HuH-7 (cell line): ENCODE results near the gene MRPL17.
A peak's percentile ranks its signal among the peaks of the same experiment; 100 is the strongest.

Experiments
- DNase-seq: peaks from one replicate; pipeline ENCODE4 v3.0.0; 2011; ENCODE audit warnings: low spot score

The MRPL17 gene

DNA sequence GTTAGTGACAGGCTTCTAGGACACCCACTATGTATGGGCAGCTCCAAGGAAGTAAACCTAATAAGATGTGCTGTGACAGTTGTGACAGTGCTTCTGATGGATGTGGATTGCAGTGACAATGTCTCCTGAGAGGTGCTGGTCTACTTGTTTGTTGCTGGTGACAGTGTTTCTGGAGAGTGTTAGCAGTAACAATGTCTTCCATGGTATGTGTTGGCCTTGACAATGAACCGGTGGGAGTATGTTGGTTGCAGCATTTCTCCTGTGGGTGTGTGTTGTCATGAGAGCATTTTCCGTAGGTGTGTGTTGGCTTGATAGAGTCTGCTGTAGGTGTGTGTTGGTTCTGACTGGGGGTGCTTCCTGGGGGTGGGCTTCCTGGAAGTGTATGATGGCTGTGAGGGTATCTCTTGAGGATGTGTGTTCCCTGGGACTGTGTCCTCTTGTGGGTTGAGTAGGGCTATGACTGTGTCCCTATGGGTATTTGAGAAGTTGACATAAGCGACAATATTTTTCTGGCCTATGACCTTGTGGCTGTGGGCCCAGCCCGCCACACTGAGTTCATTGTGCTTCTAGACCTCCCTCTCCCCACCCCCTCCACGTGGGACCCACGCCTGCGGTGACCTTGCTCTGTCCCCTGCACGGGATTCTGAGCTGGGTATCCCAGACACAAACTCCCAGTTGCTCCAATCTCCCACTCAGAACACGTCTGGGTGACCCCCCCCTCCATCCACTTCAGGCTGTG lies 28.7 kb downstream of the MRPL17 start:
- DNase-seq: peak; percentile 56

DNA sequence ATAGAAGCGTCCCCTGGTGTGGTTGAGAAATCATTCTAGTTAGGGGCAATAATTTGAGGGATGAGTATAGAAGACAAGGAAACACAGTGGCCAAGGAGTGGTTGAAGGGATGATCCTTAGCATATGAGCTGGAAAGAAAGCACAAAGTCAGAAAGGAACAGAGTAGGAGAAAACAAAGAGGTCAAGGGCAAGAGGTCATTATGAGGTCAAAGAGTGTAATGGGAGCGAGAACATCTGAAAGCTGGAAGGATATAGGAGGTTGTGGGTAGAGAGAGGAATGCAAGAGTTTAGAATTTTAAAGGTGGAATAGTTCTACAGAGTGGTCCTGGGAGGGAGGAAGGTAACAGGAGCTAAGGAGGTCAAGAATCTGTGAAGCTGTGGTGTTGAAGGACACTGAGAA lies 29.5 kb downstream of the MRPL17 start:
- no peak for DNase-seq

DNA sequence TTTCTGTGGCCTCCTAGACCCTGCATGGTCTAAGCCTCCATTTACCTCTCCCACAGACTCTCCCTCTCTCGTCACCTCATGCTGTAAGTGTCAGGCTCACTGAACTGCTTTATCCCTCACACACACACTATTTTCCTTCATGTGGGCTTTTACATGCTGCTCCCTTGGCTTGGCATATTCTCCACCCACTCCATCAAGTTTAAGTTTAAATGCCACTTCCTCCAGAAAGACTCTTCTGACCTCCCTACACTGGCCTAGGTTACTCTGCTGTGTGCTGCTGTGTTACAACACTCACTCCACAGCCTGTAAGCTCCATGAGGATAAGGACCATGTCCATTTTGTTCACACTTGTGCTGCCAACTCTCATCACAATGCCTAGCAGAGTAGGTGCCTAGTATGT lies 30.0 kb downstream of the MRPL17 start:
- no peak for DNase-seq

DNA sequence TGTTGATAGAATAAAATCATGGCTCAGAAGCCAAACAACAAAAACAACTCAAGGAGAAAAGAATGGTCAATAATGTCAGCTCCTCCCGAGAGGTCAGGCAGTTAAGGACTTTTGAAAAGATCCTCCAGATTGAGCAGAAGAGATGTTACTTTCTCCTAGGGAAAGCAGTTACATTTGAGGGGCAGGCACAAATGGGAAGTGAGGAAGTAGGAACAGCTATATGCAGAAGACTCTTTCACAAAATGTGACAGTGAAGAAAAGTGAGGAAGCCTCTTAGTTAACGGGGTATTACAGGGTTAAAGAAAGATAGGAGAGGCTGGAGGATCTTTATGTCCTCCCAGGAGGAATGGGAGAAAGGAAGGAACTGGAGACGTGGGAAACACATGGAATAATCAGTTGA lies 31.0 kb downstream of the MRPL17 start:
- no peak for DNase-seq

DNA sequence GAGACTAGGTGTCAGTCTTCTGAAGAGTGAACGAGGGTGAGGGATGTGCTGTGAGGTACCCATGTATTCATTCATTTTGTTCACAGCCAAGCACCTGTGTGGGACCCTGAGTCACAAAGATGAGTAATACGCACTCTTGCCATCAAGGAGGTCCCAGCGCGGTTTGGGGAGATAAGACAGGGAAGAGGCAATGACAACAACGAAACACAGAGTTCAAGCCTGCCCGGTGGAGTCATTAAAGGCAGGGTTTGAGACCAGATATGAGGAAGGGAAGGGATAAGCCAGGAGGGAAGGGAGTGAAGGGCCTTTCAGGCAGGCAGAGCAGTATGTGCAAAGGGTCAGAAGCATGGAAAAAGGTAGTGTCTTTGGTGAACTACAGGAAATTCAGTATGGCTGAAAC lies 32.2 kb downstream of the MRPL17 start:
- no peak for DNase-seq

DNA sequence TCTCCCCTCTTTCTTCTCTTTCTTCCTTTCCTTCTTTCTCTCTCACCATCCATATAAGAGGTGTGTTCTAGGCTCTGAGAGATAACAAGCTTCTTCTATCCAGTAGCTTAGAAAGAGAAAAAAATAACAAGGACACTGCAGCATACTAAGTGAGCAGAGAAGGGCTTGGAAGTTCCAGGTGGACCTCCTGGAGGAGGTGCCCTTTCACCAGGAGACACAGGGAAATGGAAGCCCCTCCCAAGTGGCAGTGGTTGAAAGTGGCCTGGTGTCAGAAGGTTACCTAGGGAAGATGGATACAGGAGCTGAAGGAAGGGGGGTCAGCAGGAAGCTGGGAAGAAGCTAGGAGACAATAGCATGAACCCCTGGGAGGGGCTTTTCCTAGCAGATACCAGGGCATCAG lies 33.0 kb downstream of the MRPL17 start:
- no peak for DNase-seq

DNA sequence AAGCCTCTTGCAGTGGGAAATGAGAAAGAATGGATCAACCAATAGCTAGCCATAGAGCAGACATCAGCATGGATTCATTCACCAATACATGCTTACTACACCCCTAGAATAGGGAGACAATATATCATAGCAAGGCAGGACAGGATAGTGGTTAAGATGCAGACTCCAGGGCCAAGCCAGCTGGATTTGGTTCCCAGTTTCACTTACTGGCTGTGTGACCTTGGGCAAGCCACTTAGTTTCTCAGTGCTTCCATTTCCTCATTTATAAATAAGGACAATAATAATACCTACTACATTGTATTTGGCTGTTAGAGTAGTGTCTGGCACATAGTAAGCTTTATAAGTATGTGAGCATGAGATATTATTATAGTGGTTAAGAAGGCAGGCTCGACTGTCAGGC lies 34.6 kb downstream of the MRPL17 start:
- no peak for DNase-seq

DNA sequence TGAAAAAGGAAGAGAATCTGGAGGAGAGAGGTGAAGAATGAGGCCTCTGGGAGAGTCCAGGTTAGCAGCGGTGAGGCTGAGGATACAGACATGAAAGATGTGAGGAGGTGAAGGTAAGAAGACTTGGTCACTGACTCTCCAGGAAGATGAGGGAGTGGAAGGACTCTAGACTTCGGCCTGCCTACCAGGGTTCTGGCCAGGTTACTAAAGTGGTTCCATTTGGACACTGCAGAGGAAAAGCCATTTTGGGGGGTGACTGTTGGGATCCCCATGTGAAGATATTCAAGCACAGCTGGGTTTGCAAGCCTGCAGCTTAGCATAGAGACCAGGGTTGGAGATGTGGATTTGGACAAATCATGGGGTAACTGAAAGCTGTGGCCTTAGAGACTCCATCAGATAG lies 35.3 kb downstream of the MRPL17 start:
- DNase-seq: no peak

DNA sequence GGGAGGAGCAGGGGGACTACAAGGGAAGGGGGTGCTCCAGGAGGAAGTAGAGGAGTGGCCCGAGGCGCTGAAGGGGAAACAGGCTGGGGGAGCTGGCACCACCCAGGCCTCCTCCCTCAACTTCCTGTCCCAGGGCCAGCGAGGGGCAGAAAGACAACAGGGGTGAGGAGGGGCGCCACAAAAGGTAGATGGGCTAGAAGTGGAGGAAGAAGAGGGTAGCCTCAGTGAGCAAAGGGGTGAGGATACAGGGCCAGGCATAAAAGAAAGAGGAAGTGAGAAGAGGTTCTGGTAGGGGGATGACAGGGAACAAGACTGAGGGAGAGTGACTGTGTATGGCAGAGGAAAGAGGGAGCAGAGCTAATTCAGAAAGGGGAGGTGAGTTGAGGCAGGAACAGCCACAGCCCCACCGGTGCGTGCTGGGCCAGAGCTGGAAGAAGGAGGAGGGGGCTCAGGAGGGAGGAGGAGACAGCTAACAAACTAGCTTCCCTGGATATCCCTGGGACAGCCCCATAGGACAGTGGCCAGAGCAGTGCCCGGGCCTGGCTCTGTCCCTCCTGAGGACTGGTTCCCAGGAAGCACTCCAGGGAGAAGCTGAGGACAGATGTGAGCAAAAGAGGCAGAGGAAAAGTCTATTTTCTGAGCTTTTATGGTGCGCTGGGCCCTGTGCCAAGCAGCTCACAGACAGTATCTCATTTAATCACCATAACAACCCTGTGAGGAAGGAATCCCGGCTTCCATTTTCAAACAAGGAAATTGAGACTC lies 36.0 kb downstream of the MRPL17 start:
- no peak for DNase-seq

DNA sequence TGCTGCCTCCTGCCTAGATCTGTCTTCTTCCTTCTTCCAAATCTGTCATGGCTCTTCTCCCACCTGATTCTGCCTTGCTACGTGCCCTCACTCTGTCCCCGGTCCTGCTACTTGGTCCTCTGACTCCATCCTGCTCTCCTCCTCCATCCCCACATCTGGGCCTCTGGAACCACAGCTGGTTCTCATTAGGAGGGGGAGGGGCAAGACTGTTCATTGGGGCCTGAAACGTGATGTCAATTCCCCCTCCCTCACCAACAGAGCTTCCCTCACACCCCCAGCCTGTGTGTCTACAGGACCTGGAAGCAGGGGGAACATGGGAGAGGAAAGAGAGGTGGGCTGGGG lies 36.6 kb downstream of the MRPL17 start:
- no peak for DNase-seq

DNA sequence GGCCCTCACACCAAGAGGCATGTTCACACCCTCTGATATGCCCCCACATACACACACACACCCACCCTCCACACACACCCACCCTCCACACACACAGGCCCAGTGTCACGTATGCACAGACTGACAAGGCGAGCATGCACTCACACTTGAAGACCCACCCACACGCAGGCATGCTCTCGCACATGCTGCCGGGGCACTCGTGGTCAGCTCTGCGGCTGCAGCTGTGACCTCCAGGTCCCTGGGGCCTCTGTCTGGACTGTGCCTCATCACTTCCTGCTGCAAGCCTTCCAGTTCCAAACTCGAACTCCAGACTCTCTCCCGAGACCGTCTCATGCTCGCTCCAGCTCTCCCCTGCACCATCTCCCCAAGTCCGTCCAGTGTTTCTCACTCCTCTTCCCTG lies 37.1 kb downstream of the MRPL17 start:
- no peak for DNase-seq

DNA sequence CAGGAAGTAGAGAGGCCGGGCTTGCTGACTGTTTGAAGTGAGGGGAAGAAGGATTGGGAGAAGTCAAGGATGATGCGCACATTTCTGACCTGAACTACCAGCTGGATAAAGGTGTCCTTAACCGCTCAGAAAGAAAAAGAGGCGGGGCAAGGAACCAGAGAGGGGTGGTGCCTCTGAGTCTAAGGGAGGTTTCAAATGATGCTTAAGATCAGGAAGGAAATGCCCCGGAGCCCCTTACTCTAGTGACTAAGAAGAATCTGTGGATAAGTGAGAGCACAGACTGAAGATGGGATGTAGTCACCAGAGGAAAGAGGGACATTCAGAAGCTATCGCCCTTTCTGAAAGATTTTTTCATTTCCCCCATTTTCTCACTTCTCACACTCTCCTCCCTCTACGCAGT lies 40.2 kb downstream of the MRPL17 start:
- no peak for DNase-seq

DNA sequence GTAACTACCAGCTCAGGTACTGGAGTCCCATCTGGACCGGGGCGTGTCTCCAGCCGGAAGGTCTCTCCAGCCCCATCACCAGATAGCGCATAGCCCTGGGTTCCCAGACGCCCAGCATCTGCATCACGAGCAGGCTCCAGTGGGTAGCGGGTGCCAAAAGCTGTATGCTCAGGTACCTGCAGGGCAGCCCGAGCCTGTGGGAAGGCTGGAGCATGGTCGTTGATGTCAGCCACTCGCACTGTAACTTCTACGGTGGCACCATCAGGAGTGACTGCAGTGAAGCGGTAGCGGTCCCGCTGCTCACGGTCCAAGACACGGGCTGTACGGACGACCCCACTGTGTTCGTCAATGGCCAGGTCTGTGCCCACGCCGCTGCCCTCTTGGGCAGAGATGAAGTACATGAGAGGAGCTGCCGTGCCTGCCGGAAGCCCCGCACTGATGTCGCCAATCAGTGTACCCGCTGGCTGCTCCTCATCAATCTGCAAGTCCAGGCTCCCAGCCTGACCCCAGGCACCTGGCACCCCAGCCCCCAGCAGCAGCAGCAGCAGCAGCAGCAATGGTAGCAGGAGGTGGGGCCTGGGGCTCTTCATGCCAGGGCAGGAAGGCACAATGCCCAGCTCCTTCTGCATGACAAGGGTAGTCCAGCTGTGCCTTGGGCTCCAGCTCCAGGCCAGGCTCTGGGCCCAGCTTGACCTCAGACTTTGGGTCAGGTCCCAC lies 42.0 kb downstream of the MRPL17 start:
- DNase-seq: no peak

DNA sequence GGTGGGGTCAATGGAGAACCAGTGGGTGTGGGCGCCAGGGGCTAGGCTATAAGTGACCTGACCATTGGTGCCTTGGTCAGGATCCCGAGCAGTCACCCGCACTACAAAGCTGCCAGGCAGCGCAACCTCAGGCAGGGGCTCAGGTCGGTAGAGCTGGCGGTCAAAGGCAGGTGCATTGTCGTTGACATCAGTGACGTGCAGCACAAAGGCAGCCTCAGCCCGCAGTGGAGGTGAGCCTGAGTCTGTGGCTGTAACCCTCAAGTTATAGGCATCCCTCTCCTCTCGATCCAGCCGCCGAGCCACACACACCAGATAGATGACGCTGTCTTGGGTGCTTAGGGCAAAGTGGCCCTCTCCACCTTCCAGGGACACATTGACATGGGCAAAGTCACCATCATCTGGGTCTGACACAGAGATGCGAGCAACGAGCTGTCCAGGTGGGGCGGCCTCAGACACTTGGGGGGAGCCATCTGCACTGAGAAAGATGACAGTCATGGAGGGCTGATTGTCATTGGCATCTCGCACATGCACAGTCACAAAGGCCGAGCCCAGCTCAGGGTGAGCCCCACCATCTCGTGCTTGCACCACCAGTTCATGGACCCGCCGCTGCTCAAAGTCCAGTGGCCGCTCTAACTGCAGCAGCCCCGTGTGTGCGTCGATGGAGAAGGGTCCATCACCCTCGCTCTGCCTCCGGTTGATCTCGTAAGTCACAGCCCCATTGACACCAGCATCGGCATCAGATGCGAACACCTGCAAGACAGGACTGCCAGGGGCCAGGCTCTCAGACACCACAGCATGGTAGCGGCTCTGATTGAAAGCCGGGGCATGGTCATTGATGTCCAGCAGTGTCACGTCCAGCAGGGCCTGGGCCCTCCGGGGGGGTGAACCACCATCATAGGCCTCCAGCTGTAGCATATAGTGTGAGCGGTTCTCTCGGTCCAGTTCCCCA lies 42.8 kb downstream of the MRPL17 start:
- DNase-seq: no peak

DNA sequence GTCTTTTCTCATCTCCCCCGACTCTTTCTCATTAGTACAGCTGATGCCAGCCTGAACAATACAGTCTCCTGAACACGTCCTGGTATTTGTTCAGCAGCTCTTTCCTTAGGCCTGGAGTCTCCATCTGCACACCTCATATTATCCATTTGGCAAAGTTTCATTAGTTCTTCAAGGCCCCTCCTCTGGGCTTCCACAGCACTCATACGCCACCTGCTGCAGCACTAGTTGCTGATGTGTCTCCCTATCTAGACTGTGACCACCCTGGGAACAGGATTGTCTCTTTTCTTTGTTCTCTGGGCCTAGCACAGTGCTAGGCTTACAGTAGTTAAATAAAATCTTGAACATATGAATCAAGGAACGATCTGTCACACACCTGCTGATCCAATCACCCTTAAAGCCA lies 44.7 kb downstream of the MRPL17 start:
- no peak for DNase-seq

DNA sequence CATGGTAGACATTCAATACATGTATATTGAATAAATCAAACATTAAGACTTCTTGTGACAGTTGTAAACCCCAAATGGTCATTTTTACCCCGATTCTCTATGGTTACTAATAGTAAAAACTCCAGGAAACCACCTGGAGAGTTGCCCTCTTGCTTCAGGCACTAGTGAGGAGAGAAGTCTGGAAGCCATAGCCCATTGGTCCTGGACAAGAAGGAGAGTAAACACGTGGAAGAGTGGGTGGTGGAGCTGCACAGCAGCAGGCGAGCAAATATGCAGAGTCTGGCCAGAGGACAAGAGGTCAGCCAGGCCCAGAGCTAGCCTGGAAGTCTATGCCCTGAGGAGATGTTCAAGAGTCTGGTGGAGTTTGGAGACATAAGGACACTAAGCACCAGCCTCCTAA lies 45.3 kb downstream of the MRPL17 start:
- no peak for DNase-seq

DNA sequence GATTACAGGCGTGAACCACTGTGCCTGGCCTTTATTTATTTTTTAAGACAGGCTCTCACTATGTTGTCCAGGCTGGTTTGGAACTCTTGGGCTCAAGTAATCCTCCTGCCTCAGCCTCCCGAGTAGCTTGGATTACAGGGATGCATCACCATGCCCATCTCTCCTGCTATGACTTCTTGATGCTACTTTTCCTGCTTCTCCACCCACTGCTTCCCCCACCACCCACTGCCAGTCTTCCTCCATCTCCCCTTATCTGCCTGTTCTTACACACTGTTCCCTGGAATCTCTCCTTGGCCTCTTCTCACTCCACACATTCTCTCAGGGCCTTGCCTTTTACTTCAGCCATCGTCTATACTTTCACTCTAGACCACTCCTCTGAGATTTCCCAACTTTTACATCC lies 46.7 kb downstream of the MRPL17 start:
- DNase-seq: no peak

DNA sequence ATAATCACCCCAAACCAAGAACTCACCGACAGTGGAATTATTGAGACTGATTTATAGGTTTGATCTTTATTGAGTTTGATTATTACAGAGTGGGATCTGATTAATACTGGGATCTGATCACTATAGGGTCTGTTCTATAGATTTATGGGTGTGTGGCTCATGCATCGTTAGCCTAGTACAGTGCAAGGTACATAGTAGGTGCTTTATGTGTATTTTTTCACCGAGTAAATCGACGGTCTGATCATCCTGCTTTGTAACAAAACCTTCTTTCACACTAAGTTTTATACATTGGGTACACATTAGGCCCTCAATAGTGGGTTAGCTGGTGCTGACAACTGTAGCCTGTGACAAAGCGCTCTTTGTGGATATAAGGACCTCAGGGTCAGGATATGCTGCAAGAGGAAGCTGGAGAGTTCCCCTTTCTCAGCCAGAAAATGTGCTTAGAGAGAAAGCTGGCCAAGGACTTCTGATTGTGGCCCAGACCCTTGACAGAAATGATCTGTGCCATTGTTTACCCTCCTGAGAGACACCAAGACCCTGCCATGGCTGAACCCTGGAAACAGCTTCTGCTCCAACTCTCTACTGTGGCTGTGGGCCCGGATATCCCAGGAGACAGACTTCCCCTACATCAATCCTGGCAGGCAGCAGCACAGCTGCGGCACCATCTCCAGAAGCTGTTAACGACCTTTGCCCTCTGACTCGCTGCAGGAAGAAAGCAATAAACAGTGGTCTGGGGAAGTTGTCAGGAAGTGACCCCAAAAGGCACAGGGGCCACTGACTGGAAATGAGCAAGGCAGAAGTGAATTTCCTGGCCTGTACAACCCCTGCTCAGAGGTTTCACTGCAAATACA lies 47.8 kb downstream of the MRPL17 start:
- DNase-seq: peak; percentile 80

DNA sequence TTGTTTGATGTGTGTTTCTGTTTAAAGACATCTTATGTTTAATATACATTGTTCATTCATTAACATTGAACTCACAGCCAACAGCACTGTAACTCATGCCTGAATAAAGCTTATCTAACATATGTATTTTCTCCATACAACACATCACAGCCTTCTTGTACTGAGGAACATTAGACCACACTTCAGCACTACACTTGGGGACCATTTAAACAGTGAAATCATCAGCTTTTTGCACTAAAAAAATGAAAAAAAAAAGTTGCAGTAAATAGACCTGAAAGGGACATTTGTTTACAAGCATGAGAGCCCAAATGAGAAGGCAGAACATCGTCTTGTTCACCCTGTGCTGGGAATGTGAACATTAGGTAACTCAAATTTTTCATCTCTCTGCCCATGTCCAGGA lies 48.6 kb downstream of the MRPL17 start:
- no peak for DNase-seq

DNA sequence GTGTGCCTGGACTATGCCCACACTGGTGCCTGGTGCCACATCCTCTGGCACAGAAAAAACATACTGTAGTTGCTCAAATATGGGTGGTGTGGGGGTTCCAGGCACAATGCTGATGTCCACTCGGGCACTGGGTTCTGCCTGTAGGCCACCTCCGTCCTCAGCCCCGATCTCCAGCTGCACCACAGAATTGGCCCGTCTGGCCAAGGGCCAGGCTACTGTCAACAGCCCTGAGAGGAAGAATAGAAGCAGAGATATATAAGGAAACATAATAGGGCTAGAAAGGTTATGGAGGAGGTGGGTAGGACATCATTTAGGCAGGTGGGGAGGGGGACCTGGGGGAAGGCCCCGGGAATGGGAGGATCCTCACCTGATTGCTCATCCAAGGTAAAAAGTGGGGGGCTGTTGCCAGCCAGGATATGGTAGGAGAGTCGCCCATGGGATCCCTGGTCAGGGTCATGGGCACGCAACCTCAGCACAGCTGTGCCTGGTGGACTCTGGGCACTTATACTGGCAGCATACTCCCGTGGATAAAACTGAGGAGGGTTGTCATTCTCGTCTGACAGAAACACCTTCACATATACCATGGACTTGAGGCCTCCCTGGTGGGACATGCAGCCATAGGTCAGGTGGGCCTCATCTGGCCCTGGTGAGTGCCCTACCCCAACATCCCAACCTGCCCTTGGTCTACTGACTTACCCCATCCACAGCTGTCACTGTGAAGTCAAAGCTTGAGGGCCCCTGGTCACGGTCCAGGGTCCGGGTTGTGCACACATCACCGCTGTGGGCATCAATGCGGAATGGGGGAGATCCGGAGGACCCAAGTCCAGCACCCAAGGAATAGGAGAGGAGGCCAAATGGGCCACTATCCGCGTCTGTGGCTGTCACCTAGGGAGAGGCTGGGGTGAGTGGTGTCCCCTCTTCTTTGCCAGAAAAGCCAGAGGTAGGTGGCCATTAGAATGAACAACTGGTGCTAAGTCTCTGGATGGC lies 49.4 kb downstream of the MRPL17 start:
- DNase-seq: no peak
